ENCODE data around the gene SSBP3. TPM values are rescaled to one million over a fixed set of nuclear protein-coding genes. Genes with fewer than 3 reads are reported as not detected.

SSBP3 gene
- polyA plus RNA-seq, 1 donor (not counting 4 experiments of a cell fraction or from before 2014, with no cell fraction given): 16.9 TPM

GRCh38 chr1:54290506-54291184 lies 115.5 kb downstream of the SSBP3 start:
- peaks cover 27% of the 10 kb centered on the region for H3K4me1 ChIP-seq (ENCODE audit: control insufficient read depth, extremely low read depth, insufficient read depth, low read length)
- no peak overlapping the region for H3K4me3 ChIP-seq (ENCODE audit: control insufficient read depth in 2 of 3, extremely low read depth in 1 of 3, insufficient read depth in 2 of 3, low read depth in 1 of 3, low read length in 3 of 3)
- no peaks in the 10 kb centered on the region for H3K27me3 ChIP-seq (ENCODE audit: control insufficient read depth, extremely low read depth, insufficient read depth, low read length)
- TF ChIP-seq EZH2 (IDR thresholded peaks at IDR 0.05; ENCODE audit: low read length): no peak
- TF ChIP-seq CTCF (optimal IDR thresholded peaks at IDR 0.05 in 1 of 3, IDR thresholded peaks at IDR 0.05 in 1 of 3, conservative IDR thresholded peaks at IDR 0.05 in 1 of 3; ENCODE audit: extremely low read depth in 1 of 3, insufficient read depth in 2 of 3, low read length in 3 of 3): no peak
- H4K20me1 ChIP-seq (ENCODE audit: control insufficient read depth, extremely low read depth, insufficient read depth, low read length): no peaks in the 10 kb centered on the region
- dilution Hi-C loops (cut with MboI; ENCODE audit: extremely low pct_ligation_motif_present, low sequenced_read_pairs): no loop called here
- peaks cover 2% of the 10 kb centered on the region for H3K9me1 ChIP-seq (ENCODE audit: control insufficient read depth, extremely low read depth, insufficient read depth, low read length)
- no peak overlapping the region for H3K9ac ChIP-seq (ENCODE audit: control insufficient read depth, extremely low read depth, insufficient read depth, low read length)
- DNase-seq (ENCODE audit: low read depth, low spot score) (no peak), FAIRE-seq (no peak)
- H3K27ac ChIP-seq (ENCODE audit: control insufficient read depth, insufficient read depth, low read length): no peak overlapping the region
- no peaks in the 10 kb centered on the region for H3K36me3 ChIP-seq (ENCODE audit: control insufficient read depth in 2 of 2, extremely low read depth in 1 of 2, insufficient read depth in 2 of 2, low read length in 2 of 2)
- no peak overlapping the region for H3K4me2 ChIP-seq (ENCODE audit: control insufficient read depth, extremely low read depth, insufficient read depth, low read depth, low read length)
- H3K79me2 ChIP-seq (ENCODE audit: control insufficient read depth, insufficient read depth, low read length): peaks cover 9% of the 10 kb centered on the region
- H2AFZ ChIP-seq (ENCODE audit: control insufficient read depth, low read length): no peak overlapping the region
- H3K9me3 ChIP-seq (ENCODE audit: control insufficient read depth, low read depth, low read length): no peaks in the 10 kb centered on the region

GRCh38 chr1:54289712-54290233 lies 116.4 kb downstream of the SSBP3 start:
- H2AFZ ChIP-seq (ENCODE audit: control insufficient read depth, low read length): no peak overlapping the region
- H3K4me3 ChIP-seq (ENCODE audit: control insufficient read depth in 2 of 3, extremely low read depth in 1 of 3, insufficient read depth in 2 of 3, low read depth in 1 of 3, low read length in 3 of 3): no peak overlapping the region
- DNase-seq (ENCODE audit: low read depth, low spot score): no peak
- H3K27me3 ChIP-seq (ENCODE audit: control insufficient read depth, extremely low read depth, insufficient read depth, low read length): no peaks in the 10 kb centered on the region
- FAIRE-seq: no peak
- no peaks in the 10 kb centered on the region for H3K36me3 ChIP-seq (ENCODE audit: control insufficient read depth in 2 of 2, extremely low read depth in 1 of 2, insufficient read depth in 2 of 2, low read length in 2 of 2)
- H3K79me2 ChIP-seq (ENCODE audit: control insufficient read depth, insufficient read depth, low read length): peaks cover 10% of the 10 kb centered on the region
- H3K9me3 ChIP-seq (ENCODE audit: control insufficient read depth, low read depth, low read length): no peaks in the 10 kb centered on the region
- H3K4me2 ChIP-seq (ENCODE audit: control insufficient read depth, extremely low read depth, insufficient read depth, low read depth, low read length): no peak overlapping the region
- dilution Hi-C loops (cut with MboI; ENCODE audit: extremely low pct_ligation_motif_present, low sequenced_read_pairs): no loop called here
- no peak overlapping the region for H3K27ac ChIP-seq (ENCODE audit: control insufficient read depth, insufficient read depth, low read length)
- H3K4me1 ChIP-seq (ENCODE audit: control insufficient read depth, extremely low read depth, insufficient read depth, low read length): peaks cover 27% of the 10 kb centered on the region
- no peak overlapping the region for H3K9ac ChIP-seq (ENCODE audit: control insufficient read depth, extremely low read depth, insufficient read depth, low read length)
- peaks cover under 1% of the 10 kb centered on the region for H3K9me1 ChIP-seq (ENCODE audit: control insufficient read depth, extremely low read depth, insufficient read depth, low read length)
- no peaks in the 10 kb centered on the region for H4K20me1 ChIP-seq (ENCODE audit: control insufficient read depth, extremely low read depth, insufficient read depth, low read length)
- no peak for TF ChIP-seq EZH2 (IDR thresholded peaks at IDR 0.05; ENCODE audit: low read length)
- TF ChIP-seq CTCF (optimal IDR thresholded peaks at IDR 0.05 in 1 of 3, IDR thresholded peaks at IDR 0.05 in 1 of 3, conservative IDR thresholded peaks at IDR 0.05 in 1 of 3; ENCODE audit: extremely low read depth in 1 of 3, insufficient read depth in 2 of 3, low read length in 3 of 3): no peak
